HEK293 (cell line): ENCODE measurements around the gene FKBP3.
"Not testable (repeated sequence)": the region's sequence is repeated elsewhere in the genome, so short reads cannot be mapped to it uniquely, and the experiment has no call there.

ENCODE experiments used
- CTCF ChIA-PET: fragments of 350-600 bp; formaldehyde crosslinking; extraction: SDS; loops from one replicate; lab custom pipeline; 2021; ENCODE audit warnings: antibody characterized with exemption; lab: Yijun Ruan, JAX
- POLR2A ChIA-PET: fragments of 300-600 bp; formaldehyde crosslinking; extraction: SDS; loops from one replicate; lab custom pipeline; 2020; ENCODE audit warnings: antibody characterized with exemption, inconsistent platforms; lab: Yijun Ruan, JAX
- H3K27ac ChIP-seq: fragments of 200-500 bp; sonication (Bioruptor generic); 2 replicates; pipeline ENCODE4 v1.5.1; 2014; ENCODE audit warnings: low read depth, low read length, control low read depth, inconsistent platforms; ENCODE audit errors: extremely low read depth
- H3K36me3 ChIP-seq, 2 experiments: fragments of 200-500 bp in 1 of 2; sonication (Bioruptor generic) in 1 of 2; 1 replicate in 1 of 2; 2 replicates in 1 of 2; pipeline ENCODE4 v1.5.1; 2014 to 2017; ENCODE audit warnings: inconsistent platforms in 2 of 2, low read length in 2 of 2; ENCODE audit not compliant: control insufficient read depth in 2 of 2, insufficient read depth in 1 of 2
- H3K4me1 ChIP-seq: fragments of 200-500 bp; sonication (Bioruptor generic); 2 replicates; pipeline ENCODE4 v1.5.1; 2014; ENCODE audit warnings: mild to moderate bottlenecking, low read length, inconsistent platforms; ENCODE audit not compliant: control insufficient read depth, insufficient read depth
- H3K4me3 ChIP-seq: 2 replicates; pipeline ENCODE4 v1.5.1; 2011; ENCODE audit warnings: low read depth, mild to moderate bottlenecking, control low read depth, low read length, moderate library complexity
- H3K9me3 ChIP-seq: fragments of 200-500 bp; sonication (Bioruptor generic); 2 replicates; pipeline ENCODE4 v1.5.1; 2014; ENCODE audit warnings: low read depth, low read length, inconsistent platforms; ENCODE audit not compliant: control insufficient read depth, insufficient read depth
- HOXC10 ChIP-seq: sonication (generic); formaldehyde crosslinking; IDR thresholded peaks from 2 replicates; pipeline ENCODE4 v1.8.1; 2023; ENCODE audit warnings: mild to moderate bottlenecking, missing genetic modification reagents
- IKZF3 ChIP-seq: fragments of 450-650 bp; IDR thresholded peaks from 2 replicates; pipeline ENCODE4 v1.5.0; 2018; ENCODE audit warnings: missing biosample characterization, mild to moderate bottlenecking, missing genetic modification characterization, moderate library complexity
- KLF9 ChIP-seq: fragments of 450-650 bp; formaldehyde crosslinking; IDR thresholded peaks from 2 replicates; pipeline ENCODE4 v1.5.1; 2016; ENCODE audit warnings: missing biosample characterization, missing genetic modification characterization, low read depth
- MEIS1 ChIP-seq: sonication (generic); formaldehyde crosslinking; IDR thresholded peaks from 2 replicates; pipeline ENCODE4 v1.8.1; 2022; ENCODE audit warnings: missing genetic modification reagents, mild to moderate bottlenecking, borderline replicate concordance
- PRDM1 ChIP-seq: fragments of 450-650 bp; formaldehyde crosslinking; IDR thresholded peaks from 2 replicates; pipeline ENCODE4; 2016; ENCODE audit warnings: missing biosample characterization, missing genetic modification characterization
- PRDM10 ChIP-seq: fragments of 450-650 bp; formaldehyde crosslinking; IDR thresholded peaks from 2 replicates; pipeline ENCODE4 v1.5.1; 2016; ENCODE audit warnings: missing biosample characterization, missing genetic modification characterization
- ZBTB8A ChIP-seq: fragments of 450-650 bp; formaldehyde crosslinking; IDR thresholded peaks from 2 replicates; pipeline ENCODE4 v1.5.1; 2016; ENCODE audit warnings: missing biosample characterization, missing genetic modification characterization
- ZFP41 ChIP-seq: fragments of 450-650 bp; formaldehyde crosslinking; IDR thresholded peaks from 2 replicates; pipeline ENCODE4 v1.5.1; 2016; ENCODE audit warnings: missing biosample characterization, missing genetic modification characterization, borderline replicate concordance
- ZNF266 ChIP-seq: fragments of 450-650 bp; formaldehyde crosslinking; IDR thresholded peaks from 2 replicates; pipeline ENCODE4 v1.5.1; 2016; ENCODE audit warnings: missing biosample characterization, missing genetic modification characterization, low read depth
- ZNF280C ChIP-seq: fragments of 450-650 bp; formaldehyde crosslinking; IDR thresholded peaks from 2 replicates; pipeline ENCODE4 v1.5.1; 2016; ENCODE audit warnings: missing biosample characterization, missing genetic modification characterization
- ZNF341 ChIP-seq: fragments of 450-650 bp; formaldehyde crosslinking; IDR thresholded peaks from 2 replicates; pipeline ENCODE4; 2016; ENCODE audit warnings: low read depth, missing biosample characterization, missing genetic modification characterization
- ZNF366 ChIP-seq: fragments of 450-650 bp; formaldehyde crosslinking; conservative IDR thresholded peaks from 2 replicates; pipeline ENCODE4 v1.5.1; 2016; ENCODE audit warnings: missing biosample characterization, missing genetic modification characterization
- ZNF660 ChIP-seq: fragments of 450-650 bp; IDR thresholded peaks from 2 replicates; pipeline ENCODE4 v1.5.1; 2018; ENCODE audit warnings: missing biosample characterization, mild to moderate bottlenecking, missing genetic modification characterization
- ZNF701 ChIP-seq: fragments of 450-650 bp; formaldehyde crosslinking; IDR thresholded peaks from 2 replicates; pipeline ENCODE4 v1.5.1; 2016; ENCODE audit warnings: missing biosample characterization, missing genetic modification characterization

The FKBP3 gene

DNA sequence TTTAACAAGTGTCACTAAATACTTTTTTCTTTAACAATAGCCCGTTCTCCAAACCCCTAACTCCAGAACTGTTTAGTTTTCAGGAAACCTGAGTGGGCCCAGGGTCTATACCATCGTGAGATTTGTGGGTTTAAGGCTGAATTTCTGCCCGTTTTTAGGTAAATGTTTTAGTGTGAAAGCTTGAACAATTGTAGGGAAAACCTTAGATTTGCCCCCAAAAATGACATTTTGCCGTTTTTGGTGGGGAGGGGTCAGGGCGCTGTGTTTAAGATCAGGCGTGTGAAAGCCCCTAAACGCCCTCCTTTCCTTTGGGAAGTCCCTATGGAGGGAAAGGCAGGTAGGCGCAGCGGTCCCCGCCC is 50.7 kb downstream of the FKBP3 start (continued):
- TF ChIP-seq ZBTB8A (tag by site-specific recombination) = peak; percentile 61; the same call in 1 of the 2 replicates
- peak; percentile 97 for TF ChIP-seq PRDM10 (tag by site-specific recombination)
- TF ChIP-seq IKZF3 (tag by site-specific recombination) = 0 out of 2 replicates have a peak, but pooled peaks have one; percentile 37
- no peak for TF ChIP-seq ZNF701
- TF ChIP-seq HOXC10 (CRISPR knock-in tag) = no peak
- TF ChIP-seq ZNF341 (tag by site-specific recombination) = no peak
- no peak for TF ChIP-seq MEIS1 (CRISPR knock-in tag)

DNA sequence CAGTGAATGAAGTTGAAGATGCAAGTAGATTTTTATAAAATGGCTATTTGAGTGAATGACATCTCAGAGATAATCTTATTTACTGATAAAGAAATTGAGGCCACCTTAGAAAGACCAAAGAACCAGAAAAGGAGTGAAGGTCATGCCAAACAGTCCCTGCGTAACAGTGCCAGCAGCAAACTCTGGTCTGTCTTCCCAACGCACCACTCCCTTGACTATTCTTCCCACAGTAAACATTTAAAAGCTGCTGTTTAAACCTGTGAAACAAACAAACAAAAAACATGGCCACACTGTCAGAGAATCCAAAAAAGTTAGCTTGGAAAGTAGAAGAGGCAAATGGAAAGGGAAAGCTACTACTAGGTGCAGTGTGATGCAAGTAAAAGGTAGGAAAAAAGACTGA is 51.9 kb downstream of the FKBP3 start:
- peaks cover 4% of the 10 kb centered on the region; the same call in 1 of the 2 replicates for H3K4me1 ChIP-seq
- no peak overlapping the region for H3K4me3 ChIP-seq
- peaks cover 0 to 4% of the 10 kb centered on the region in 2 experiments; a peak in 1 of 3 replicates for H3K36me3 ChIP-seq
- ChIA-PET CTCF (no interaction called here), POLR2A (no interaction called here)
- no peaks in the 10 kb centered on the region for H3K9me3 ChIP-seq
- H3K27ac ChIP-seq = no peak overlapping the region
- 0 out of 2 replicates have a peak, but pooled peaks have one; percentile 23 for TF ChIP-seq PRDM1 (tag by site-specific recombination)
- TF ChIP-seq ZNF660 (tag by site-specific recombination) = no peak

DNA sequence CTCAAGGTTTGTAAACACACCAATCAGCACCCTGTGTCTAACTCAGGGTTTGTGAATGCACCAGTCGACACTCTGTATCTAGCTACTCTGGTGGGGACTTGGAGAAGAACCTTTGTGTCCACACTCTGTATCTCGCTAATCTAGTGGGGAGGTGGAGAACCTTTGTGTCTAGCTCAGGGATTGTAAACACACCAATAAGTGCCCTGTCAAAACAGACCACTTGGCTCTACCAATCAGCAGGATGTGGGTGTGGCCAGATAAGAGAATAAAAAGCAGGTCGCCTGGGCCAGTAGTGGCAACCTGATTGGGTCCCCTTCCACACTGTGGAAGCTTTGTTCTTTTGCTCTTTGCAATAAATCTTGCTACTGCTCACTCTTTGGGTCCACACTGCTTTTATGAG is 53.2 kb downstream of the FKBP3 start:
- CTCF ChIA-PET, H3K27ac ChIP-seq, H3K4me1 ChIP-seq, POLR2A ChIA-PET, H3K36me3 ChIP-seq, H3K4me3 ChIP-seq, H3K9me3 ChIP-seq: not testable (repeated sequence)

DNA sequence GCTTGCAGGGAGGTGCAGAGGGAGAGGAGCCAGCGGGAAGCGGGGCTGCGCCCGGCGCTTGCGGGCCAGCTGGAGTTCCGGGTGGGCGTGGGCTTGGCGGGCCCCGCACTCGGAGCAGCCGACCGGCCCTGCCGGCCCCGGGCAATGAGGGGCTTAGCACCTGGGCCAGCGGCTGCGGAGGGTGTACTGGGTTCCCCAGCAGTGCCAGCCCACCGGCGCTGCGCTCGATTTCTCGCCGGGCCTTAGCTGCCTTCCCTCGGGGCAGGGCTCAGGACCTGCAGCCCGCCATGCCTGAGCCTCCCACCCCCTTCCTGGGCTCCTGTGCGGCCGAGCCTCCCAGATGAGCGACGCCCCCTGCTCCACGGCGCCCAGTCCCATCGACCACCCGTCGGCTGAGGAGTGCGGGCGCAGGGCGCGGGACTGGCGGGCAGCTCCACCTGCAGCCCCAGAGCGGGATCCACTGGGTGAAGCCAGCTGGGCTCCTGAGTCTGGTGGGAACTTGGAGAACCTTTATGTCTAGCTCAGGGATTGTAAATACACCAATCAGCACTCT is 53.8 kb downstream of the FKBP3 start:
- POLR2A ChIA-PET, H3K4me3 ChIP-seq, CTCF ChIA-PET, H3K36me3 ChIP-seq, H3K9me3 ChIP-seq, H3K4me1 ChIP-seq, H3K27ac ChIP-seq: not testable (repeated sequence)

- H3K9me3 ChIP-seq = no peaks in the 10 kb centered on the region
- CTCF ChIA-PET = no interaction called here
- H3K27ac ChIP-seq = no peak overlapping the region
- POLR2A ChIA-PET = no interaction called here
- no peak overlapping the region for H3K4me3 ChIP-seq
- peaks cover under 1% of the 10 kb centered on the region; the same call in 1 of the 2 replicates for H3K4me1 ChIP-seq
- peaks cover 0 to 3% of the 10 kb centered on the region in 2 experiments; a peak in 1 of 3 replicates for H3K36me3 ChIP-seq
- TF ChIP-seq ZNF366 (tag by site-specific recombination) (no peak), ZNF280C (tag by site-specific recombination) (no peak), ZNF266 (tag by site-specific recombination) (no peak), KLF9 (tag by site-specific recombination) (no peak), ZFP41 (no peak)
Observed at GRCh38 chr14:45078323-45078722, 56.0 kb downstream of the FKBP3 start.
